ENCODE results near the gene ZFYVE28. TPM values are rescaled to one million over a fixed set of nuclear protein-coding genes. Genes with fewer than 3 reads are reported as not detected.
"Not testable (repeated sequence)": the region's sequence is repeated elsewhere in the genome, so short reads cannot be mapped to it uniquely, and the experiment has no call there.

Gene ZFYVE28
- total RNA-seq, 1 experiment from 2014 or later = 1.9 TPM

GRCh38 chr4:2446656-2447564 lies 28.5 kb upstream of the ZFYVE28 start:
- DNase-seq (ENCODE audit: low spot score) = no peak

GRCh38 chr4:2445571-2445970 lies 27.1 kb upstream of the ZFYVE28 start:
- no peak for DNase-seq (ENCODE audit: low spot score)

GRCh38 chr4:2445130-2445529 lies 26.7 kb upstream of the ZFYVE28 start:
- DNase-seq (ENCODE audit: low spot score) = no peak

GRCh38 chr4:2443956-2444740 lies 25.7 kb upstream of the ZFYVE28 start:
- no peak for DNase-seq (ENCODE audit: low spot score)

- no peak for DNase-seq (ENCODE audit: low spot score)
Measured at GRCh38 chr4:2443061-2443730, 24.8 kb upstream of the ZFYVE28 start.

GRCh38 chr4:2442175-2442993 lies 23.9 kb upstream of the ZFYVE28 start:
- DNase-seq (ENCODE audit: low spot score) = no peak

- peak; percentile 81 for DNase-seq (ENCODE audit: low spot score)
Measured at GRCh38 chr4:2441393-2442174, 23.1 kb upstream of the ZFYVE28 start.

GRCh38 chr4:2438822-2439718 lies 20.6 kb upstream of the ZFYVE28 start:
- DNase-seq (ENCODE audit: low spot score) = no peak

GRCh38 chr4:2437475-2438215 lies 19.2 kb upstream of the ZFYVE28 start:
- DNase-seq (ENCODE audit: low spot score) = no peak

GRCh38 chr4:2436761-2437474 lies 18.5 kb upstream of the ZFYVE28 start:
- DNase-seq (ENCODE audit: low spot score) = no peak

- DNase-seq (ENCODE audit: low spot score) = no peak
Measured at GRCh38 chr4:2436301-2436700, 17.9 kb upstream of the ZFYVE28 start.

- no peak for DNase-seq (ENCODE audit: low spot score)
Measured at GRCh38 chr4:2434420-2434819, 16.0 kb upstream of the ZFYVE28 start.

- DNase-seq (ENCODE audit: low spot score) = no peak
Measured at GRCh38 chr4:2433609-2434350, 15.3 kb upstream of the ZFYVE28 start.

- peak; percentile 44 for DNase-seq (ENCODE audit: low spot score)
Measured at GRCh38 chr4:2432991-2433530, 14.6 kb upstream of the ZFYVE28 start.

- no peak for DNase-seq (ENCODE audit: low spot score)
Measured at GRCh38 chr4:2432004-2432403, 13.6 kb upstream of the ZFYVE28 start.

- not testable (repeated sequence) for DNase-seq (ENCODE audit: low spot score)
Measured at GRCh38 chr4:2429945-2430757, 11.7 kb upstream of the ZFYVE28 start.

Data from H4 (cell line).